Endothelial cell of umbilical vein (primary cell): ENCODE results near the gene FMO5.

Experiments
- EZH2 ChIP-seq: IDR thresholded peaks from 2 replicates; pipeline ENCODE4 v1.6.1; 2012; ENCODE audit warnings: borderline replicate concordance, low read depth, mild to moderate bottlenecking, moderate library complexity, low read length, inconsistent platforms; ENCODE audit not compliant: severe bottlenecking
- GATA2 ChIP-seq: IDR thresholded peaks from 2 replicates; pipeline ENCODE4 v1.7.0; 2011; ENCODE audit warnings: low read depth, mild to moderate bottlenecking, moderate library complexity, mixed read lengths, low read length; ENCODE audit not compliant: insufficient read length, insufficient read depth
- MYC ChIP-seq: IDR thresholded peaks from one replicate; pipeline ENCODE4 v1.6.1; 2011; ENCODE audit warnings: mild to moderate bottlenecking, low read depth, low read length
- POLR2A ChIP-seq: IDR thresholded peaks from 2 replicates; pipeline ENCODE4 v1.6.1; 2012; ENCODE audit warnings: low read depth, mild to moderate bottlenecking, control low read depth, low read length
- POLR2AphosphoS5 ChIP-seq: IDR thresholded peaks from 2 replicates; pipeline ENCODE4 v1.6.1; 2012; ENCODE audit warnings: low read depth, mild to moderate bottlenecking, control low read depth, low read length, moderate library complexity; ENCODE audit not compliant: insufficient read depth
- TF ChIP-seq, protein P1 (sequence below), 2 donors: IDR thresholded peaks; 1 replicate in 1 of 2; 2 replicates in 1 of 2; pipeline ENCODE4 v1.5.1; 2011; ENCODE audit warnings: low read length in 2 of 2, mild to moderate bottlenecking in 2 of 2, moderate library complexity in 2 of 2, control low read depth in 1 of 2, inconsistent platforms in 1 of 2, low read depth in 1 of 2; ENCODE audit not compliant: insufficient read depth in 1 of 2; ENCODE audit errors: extremely low read depth in 1 of 2
- TF ChIP-seq, protein P2 (sequence below): IDR thresholded peaks from 2 replicates; pipeline ENCODE4 v1.6.1; 2011; ENCODE audit not compliant: insufficient read depth, insufficient read length

DNA sequence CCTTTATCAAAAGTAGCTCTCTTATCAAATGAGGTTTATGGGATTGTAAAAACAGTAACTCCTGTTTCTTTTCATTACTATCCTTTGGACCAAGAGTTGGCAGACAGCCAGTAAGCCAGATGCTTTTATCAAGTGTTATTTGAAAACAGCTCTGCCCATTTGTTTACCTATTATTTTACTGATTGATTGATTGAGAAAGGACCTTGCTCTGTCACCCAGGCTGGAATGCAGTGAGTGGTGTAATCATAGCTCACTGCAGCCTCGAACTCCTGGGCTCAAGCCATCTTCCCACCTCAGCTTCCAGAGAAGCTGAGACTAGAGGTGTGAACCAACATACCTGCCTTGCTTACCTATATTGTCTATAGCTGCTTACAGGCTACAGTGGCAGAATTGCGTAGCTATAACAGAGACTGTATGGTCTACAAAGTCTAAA is 56.5 kb downstream of the FMO5 start:
- TF ChIP-seq, protein P1, sequence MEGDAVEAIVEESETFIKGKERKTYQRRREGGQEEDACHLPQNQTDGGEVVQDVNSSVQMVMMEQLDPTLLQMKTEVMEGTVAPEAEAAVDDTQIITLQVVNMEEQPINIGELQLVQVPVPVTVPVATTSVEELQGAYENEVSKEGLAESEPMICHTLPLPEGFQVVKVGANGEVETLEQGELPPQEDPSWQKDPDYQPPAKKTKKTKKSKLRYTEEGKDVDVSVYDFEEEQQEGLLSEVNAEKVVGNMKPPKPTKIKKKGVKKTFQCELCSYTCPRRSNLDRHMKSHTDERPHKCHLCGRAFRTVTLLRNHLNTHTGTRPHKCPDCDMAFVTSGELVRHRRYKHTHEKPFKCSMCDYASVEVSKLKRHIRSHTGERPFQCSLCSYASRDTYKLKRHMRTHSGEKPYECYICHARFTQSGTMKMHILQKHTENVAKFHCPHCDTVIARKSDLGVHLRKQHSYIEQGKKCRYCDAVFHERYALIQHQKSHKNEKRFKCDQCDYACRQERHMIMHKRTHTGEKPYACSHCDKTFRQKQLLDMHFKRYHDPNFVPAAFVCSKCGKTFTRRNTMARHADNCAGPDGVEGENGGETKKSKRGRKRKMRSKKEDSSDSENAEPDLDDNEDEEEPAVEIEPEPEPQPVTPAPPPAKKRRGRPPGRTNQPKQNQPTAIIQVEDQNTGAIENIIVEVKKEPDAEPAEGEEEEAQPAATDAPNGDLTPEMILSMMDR (IDR thresholded peaks at IDR 0.05; ENCODE audit: extremely low read depth in 1 of 2, insufficient read depth in 1 of 2, low read depth in 1 of 2, low read length in 2 of 2) = no peak
- no peak for TF ChIP-seq POLR2AphosphoS5
- TF ChIP-seq, protein P2, sequence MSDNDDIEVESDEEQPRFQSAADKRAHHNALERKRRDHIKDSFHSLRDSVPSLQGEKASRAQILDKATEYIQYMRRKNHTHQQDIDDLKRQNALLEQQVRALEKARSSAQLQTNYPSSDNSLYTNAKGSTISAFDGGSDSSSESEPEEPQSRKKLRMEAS = no peak
- no peak for TF ChIP-seq POLR2A
- TF ChIP-seq GATA2 = no peak
- TF ChIP-seq EZH2 = no peak
- TF ChIP-seq MYC = no peak
